Parathyroid adenoma (tissue), 2 donors: Measurements from ENCODE around the gene TMEM53.

ENCODE experiments used
- H2AFZ ChIP-seq: fragments of 300-600 bp; sonication (generic); one replicate; pipeline ENCODE4 v1.7.0; 2017; ENCODE audit warnings: antibody characterized with exemption, mild to moderate bottlenecking
- H3K27ac ChIP-seq: fragments of 300-600 bp; sonication (generic); one replicate; pipeline ENCODE4 v1.7.0; 2017
- H3K27me3 ChIP-seq: fragments of 300-600 bp; sonication (generic); one replicate; pipeline ENCODE4 v1.7.0; 2017; ENCODE audit warnings: low read length; ENCODE audit not compliant: control insufficient read depth, insufficient read depth
- H3K36me3 ChIP-seq: fragments of 300-600 bp; sonication (generic); one replicate; pipeline ENCODE4 v1.7.0; 2017; ENCODE audit warnings: low read length; ENCODE audit not compliant: control insufficient read depth, insufficient read depth
- H3K4me1 ChIP-seq: fragments of 300-600 bp; sonication (generic); one replicate; pipeline ENCODE4 v1.7.0; 2017; ENCODE audit warnings: control low read depth
- H3K4me2 ChIP-seq: fragments of 300-600 bp; sonication (generic); one replicate; pipeline ENCODE4 v1.7.0; 2017; ENCODE audit warnings: low read length
- H3K4me3 ChIP-seq: fragments of 300-600 bp; sonication (generic); one replicate; pipeline ENCODE4 v1.7.0; 2017; ENCODE audit warnings: low read depth, low read length
- H3K79me2 ChIP-seq: fragments of 300-600 bp; sonication (generic); one replicate; pipeline ENCODE4 v1.7.0; 2017; ENCODE audit warnings: control low read depth
- H3K9ac ChIP-seq: fragments of 300-600 bp; sonication (generic); one replicate; pipeline ENCODE4 v1.7.0; 2017; ENCODE audit warnings: mild to moderate bottlenecking
- H3K9me3 ChIP-seq: fragments of 300-600 bp; sonication (generic); one replicate; pipeline ENCODE4 v1.7.0; 2017; ENCODE audit warnings: low read length; ENCODE audit not compliant: control insufficient read depth
- CTCF ChIP-seq: fragments of 300-600 bp; sonication (generic); IDR thresholded peaks from one replicate; pipeline ENCODE4 v1.7.0; 2017; ENCODE audit warnings: antibody characterized with exemption, mild to moderate bottlenecking
- donor health status: primary hyperparathyroidism.

TMEM53 gene

GRCh38 chr1:44611866-44612265 lies 62.4 kb downstream of the TMEM53 start:
- Histone ChIP-seq H3K27ac (no peak overlapping the region), H3K9ac (no peak overlapping the region), H3K36me3 (no peaks in the 10 kb centered on the region), H3K27me3 (no peaks in the 10 kb centered on the region), H3K4me1 (no peaks in the 10 kb centered on the region), H3K9me3 (no peaks in the 10 kb centered on the region), H2AFZ (no peak overlapping the region), H3K4me2 (no peak overlapping the region), H3K79me2 (no peaks in the 10 kb centered on the region), H3K4me3 (no peak overlapping the region)
- TF ChIP-seq CTCF: no peak

- Histone ChIP-seq H3K9ac (no peak overlapping the region), H3K27ac (no peak overlapping the region), H3K27me3 (no peaks in the 10 kb centered on the region), H3K4me2 (no peak overlapping the region), H3K79me2 (no peaks in the 10 kb centered on the region), H3K36me3 (no peaks in the 10 kb centered on the region), H3K9me3 (no peaks in the 10 kb centered on the region), H3K4me3 (no peak overlapping the region), H3K4me1 (no peaks in the 10 kb centered on the region), H2AFZ (no peak overlapping the region)
- TF ChIP-seq CTCF: no peak
These were observed 62.9 kb downstream of the TMEM53 start for GRCh38 chr1:44611419-44611818.

GRCh38 chr1:44610527-44611148 lies 63.6 kb downstream of the TMEM53 start:
- Histone ChIP-seq H3K9ac (no peak overlapping the region), H2AFZ (no peak overlapping the region), H3K4me1 (no peaks in the 10 kb centered on the region), H3K36me3 (no peaks in the 10 kb centered on the region), H3K4me3 (no peak overlapping the region), H3K79me2 (no peaks in the 10 kb centered on the region), H3K9me3 (no peaks in the 10 kb centered on the region), H3K4me2 (no peak overlapping the region), H3K27me3 (no peaks in the 10 kb centered on the region), H3K27ac (no peak overlapping the region)
- no peak for TF ChIP-seq CTCF

DNA sequence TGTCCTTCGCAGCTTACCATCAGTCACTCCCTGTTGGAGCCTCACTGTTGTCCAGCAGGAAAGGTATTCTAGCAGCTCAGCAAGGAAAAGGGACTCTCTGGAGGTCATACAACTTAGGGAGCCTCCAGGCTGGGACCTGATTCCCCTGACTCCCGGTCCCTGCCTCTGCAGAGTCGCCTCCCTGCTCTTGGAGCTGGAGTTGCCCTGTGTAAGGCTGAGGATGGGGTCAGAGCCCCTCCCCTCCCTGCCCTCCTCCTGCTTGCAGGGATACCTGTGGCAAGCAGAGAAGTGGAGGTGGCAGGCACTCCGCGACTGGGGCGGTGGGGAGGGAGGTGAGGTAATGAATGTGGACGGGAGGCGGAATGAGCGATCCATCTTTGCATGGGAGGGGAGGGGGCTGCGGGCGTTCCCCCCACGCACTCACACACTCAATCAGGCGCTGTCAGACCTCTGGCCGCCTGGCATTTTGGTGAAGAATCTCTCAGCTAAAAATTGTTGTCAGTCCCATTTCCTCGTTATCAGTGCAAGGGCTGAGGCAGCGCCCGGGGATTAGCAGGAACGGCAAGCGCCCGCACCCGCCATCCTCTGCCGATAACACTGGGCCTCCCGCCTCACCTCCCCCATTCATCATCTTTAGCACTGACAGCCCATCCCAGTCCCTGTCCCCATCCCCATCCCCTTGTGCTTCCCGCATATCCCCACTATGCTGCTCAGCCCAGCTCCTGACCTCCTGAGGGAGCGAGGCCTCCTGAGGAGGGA lies 64.3 kb downstream of the TMEM53 start:
- H3K79me2 ChIP-seq: no peaks in the 10 kb centered on the region
- no peaks in the 10 kb centered on the region for H3K27me3 ChIP-seq
- no peak overlapping the region for H3K4me3 ChIP-seq
- H3K4me2 ChIP-seq: no peak overlapping the region
- TF ChIP-seq CTCF: no peak
- H3K9ac ChIP-seq: no peak overlapping the region
- no peaks in the 10 kb centered on the region for H3K36me3 ChIP-seq
- no peaks in the 10 kb centered on the region for H3K9me3 ChIP-seq
- H3K27ac ChIP-seq: no peak overlapping the region
- no peaks in the 10 kb centered on the region for H3K4me1 ChIP-seq
- H2AFZ ChIP-seq: no peak overlapping the region

- Histone ChIP-seq H3K36me3 (no peaks in the 10 kb centered on the region), H3K79me2 (no peaks in the 10 kb centered on the region), H3K27me3 (no peaks in the 10 kb centered on the region), H3K9ac (no peak overlapping the region), H3K4me3 (no peak overlapping the region), H3K27ac (no peak overlapping the region), H3K4me2 (no peak overlapping the region), H3K9me3 (no peaks in the 10 kb centered on the region), H2AFZ (no peak overlapping the region), H3K4me1 (no peaks in the 10 kb centered on the region)
- TF ChIP-seq CTCF: peak; percentile 40
These were observed 64.9 kb downstream of the TMEM53 start for GRCh38 chr1:44609412-44609767.
